Fibroblast of gingiva (primary cell): ENCODE measurements around the gene ZSWIM5.

Experiments
- DNase-seq: peaks from one replicate; pipeline ENCODE4 v3.0.0-alpha.2; 2011; ENCODE audit warnings: low read depth

Gene ZSWIM5

DNA sequence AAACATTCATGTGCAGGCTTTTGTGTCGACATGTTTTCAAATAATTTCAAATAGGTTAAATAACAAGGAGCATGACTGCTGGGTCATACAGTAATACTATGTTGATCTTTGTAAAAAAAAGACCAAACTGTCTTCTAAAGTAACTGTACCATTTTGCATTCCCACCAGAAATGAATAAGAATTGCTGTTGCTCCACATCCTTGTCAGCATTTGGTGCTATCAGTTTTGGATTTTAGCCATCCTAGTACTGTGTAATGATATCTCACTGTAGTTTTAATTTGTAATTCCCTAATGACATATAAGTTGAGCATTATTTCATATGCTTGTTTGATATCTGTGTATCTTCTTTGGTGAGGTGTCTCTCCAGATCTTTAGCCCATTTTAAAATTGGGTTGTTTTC, 182.7 kb downstream of the ZSWIM5 start:
- DNase-seq: no peak

DNA sequence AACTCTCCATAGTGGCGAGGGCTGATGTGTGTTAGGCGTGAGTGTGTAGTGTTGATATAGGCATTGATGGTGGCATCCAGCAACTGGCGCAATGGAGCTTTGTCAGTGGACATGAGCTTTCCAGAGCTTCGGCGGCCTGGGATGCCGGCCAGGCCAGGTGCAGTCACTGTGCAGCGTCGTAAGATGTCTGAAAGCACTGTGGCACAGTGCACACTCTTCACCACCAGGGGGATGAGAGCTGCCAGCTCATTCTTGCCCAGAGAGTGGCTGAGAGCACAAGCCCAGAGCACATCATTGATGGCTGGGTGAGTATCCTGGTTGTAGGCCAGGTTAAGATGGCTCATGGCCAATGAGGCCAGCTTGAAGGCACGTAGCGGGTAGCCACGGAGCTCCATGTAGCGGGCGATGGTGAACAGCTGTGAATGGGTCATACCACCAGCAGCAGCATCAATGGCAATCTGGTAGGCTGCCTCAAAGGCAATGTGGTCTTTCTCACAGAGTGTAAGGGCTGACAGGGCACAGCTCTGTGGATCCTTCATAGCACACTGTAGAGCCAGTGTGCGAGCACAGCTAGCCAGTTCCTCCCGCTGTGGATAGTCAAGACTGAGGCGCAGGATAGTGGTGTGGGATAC, 187.7 kb downstream of the ZSWIM5 start:
- DNase-seq: peak; percentile 42

DNA sequence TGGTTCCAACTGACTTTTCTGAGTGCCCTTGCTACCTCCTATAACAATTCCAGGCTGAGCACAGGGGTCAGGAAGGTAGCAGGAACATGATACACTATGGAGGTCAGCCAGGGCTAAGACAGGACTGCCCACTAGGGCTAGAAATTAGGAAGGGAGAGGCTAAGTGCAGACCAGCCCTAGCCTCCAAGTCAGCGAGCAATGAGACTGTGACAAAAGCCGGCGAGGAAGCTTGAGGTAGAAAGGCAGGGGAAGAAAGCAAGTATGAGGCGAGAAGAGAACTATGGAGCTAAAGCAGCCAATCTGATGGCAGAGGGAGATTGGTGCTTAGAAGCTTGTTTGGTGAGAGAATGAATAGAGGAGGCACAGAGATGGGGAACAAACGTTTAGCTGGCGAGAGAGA, 189.6 kb downstream of the ZSWIM5 start:
- DNase-seq: no peak

DNA sequence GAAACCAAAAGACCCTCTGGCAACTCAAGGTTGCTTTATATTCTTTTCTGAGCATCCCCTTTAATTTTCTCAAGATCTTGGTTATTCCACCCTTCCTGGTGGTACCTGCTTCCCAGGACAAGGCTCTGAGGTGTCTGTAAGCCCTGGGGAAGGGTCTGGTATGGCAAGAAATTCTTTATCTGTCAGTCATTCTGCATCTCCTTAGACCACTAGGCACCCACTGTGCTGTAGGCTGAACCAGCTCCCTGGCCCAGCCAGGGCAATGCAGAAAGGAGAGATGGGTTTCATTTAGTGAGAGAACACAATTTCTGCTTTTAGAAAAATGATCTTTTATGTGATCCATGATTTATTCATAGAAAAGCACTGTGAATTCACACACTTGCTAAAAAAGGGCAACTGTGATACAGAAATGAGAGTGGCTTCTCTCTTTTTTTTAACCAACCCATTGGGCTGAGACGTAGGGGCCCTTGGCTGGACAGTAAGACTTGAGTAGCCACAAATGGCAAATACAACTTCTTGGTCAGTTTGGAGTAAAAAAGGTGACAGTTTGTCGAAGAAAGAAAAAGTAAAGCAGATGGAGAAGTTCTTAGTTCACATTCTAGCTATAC, 190.2 kb downstream of the ZSWIM5 start:
- DNase-seq: no peak

DNA sequence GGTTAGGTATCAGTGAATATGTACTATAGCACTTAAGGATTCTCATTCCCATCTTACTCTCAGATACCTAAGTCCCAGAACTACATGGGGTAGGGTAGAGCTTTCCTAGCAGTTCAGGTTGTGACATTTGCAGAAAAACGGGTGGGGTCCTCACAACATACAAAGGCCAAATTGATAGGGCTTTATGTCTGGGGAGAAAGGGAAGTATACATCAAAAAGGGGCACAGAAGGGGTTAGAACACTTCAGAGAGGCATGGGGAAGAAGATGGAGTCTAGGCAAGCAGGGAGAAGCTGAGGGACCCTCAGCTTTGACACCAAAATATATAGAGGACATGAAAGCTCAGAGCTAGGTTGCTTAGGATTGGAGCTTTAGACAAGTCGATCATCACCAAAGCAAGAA, 190.7 kb downstream of the ZSWIM5 start:
- DNase-seq: no peak

DNA sequence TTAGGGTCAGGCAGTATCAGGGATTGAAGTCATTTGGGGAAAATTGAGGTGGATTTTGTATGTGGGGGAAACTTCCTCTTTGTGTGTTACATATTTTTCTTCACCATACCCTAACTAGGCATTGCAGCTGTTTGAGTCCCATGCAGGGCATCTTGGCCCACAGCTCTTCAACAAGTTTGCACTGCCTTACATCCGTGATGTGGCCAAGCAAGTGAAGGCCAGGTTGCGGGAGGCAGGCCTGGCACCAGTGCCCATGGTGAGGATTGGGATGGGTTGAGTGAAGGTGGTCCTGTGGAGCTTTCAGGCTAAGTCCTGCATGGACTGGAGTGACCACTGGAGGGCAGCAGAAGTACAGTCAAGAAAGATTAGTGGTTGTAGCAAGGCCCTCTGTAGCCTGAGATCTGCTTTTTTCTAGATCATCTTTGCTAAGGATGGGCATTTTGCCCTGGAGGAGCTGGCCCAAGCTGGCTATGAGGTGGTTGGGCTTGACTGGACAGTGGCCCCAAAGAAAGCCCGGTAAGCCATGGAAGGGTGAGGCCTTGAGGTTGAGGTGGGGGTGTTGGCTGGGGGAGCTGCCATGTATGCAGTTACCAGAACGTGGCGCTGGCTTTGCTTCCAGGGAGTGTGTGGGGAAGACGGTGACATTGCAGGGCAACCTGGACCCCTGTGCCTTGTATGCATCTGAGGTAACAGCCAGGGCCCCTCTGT, 191.9 kb downstream of the ZSWIM5 start:
- DNase-seq: peak; percentile 90

DNA sequence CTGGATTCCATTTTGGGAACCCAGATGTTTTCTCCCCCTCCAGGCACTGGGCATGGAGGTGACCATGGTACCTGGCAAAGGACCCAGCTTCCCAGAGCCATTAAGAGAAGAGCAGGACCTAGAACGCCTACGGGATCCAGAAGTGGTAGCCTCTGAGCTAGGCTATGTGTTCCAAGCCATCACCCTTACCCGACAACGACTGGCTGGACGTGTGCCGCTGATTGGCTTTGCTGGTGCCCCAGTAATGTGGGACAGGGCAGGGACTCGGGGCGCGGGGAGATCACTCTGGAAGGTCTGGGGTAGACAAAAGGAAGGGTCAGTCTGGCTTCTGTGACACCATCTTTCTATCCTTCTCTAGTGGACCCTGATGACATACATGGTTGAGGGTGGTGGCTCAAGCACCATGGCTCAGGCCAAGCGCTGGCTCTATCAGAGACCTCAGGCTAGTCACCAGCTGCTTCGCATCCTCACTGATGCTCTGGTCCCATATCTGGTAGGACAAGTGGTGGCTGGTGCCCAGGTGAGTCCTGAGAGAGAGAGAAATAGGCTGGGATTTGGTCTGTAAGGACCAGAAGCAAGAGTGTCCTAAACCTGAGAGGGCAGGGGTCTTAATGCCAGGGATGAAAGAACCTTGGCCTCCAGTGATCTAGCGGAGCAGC, 192.7 kb downstream of the ZSWIM5 start:
- no peak for DNase-seq

DNA sequence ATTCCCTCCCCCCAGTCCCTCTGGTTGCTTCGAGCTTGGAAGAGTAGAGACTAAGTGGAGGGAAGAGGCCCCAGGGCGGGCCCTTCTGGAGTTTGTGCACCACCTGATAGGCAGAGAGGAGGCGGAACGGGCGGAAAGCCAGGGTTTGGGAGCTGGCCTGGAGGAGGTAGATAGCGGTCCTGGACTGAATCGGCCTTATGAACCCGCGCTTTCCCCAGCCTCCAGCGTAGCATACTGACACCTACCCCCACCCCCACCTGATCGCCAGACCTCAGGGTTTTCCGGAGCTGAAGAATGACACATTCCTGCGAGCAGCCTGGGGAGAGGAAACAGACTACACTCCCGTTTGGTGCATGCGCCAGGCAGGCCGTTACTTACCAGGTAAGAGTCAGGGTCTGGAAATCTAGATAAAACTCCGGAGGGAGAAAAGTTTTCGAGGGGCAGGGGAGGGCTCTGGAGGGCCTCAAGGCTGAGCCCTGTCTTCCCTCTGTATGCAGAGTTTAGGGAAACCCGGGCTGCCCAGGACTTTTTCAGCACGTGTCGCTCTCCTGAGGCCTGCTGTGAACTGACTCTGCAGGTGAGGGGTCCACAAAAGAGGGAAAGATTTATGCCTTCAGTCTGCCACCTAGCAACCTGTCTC, 193.6 kb downstream of the ZSWIM5 start:
- peak; percentile 62 for DNase-seq

DNA sequence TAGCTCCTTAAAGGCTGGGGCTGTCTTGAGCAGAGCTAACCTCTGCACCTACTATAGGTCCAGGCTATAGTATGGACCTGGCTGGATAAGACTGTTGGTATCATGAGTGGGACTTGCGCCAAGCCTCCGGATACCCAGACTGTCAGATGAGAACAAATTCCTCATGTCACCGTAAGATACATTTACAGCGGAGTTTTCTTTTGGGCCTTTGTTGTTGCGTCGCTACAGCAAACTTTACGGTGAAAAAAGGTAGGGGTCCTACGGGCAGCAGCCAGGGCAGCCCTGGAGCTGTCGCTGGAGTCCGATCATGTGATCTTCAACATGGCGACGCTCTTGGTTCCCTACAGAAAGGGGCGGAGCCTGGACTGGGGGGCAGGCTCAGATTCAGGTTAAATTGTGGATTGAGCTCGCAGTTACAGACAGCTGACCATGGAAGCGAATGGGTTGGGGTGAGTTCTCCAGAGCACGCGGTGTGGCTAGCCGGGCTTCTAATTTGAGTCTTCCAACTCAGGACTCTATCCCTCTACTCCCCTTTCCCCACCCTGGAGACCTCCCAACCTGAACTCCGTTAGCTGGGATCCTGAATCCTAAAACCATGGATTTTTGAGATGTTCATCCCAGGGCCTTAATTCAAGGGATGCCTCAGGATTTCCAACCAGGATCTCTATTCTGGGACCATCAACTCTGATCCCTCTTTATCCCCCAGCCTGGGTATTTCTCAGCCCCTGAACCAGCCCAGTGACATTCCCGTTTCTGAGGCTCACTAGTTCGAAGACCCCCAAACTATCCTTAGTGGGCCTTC, 194.4 kb downstream of the ZSWIM5 start, which contains the start of gene UROD:
UROD (plus strand) TSS at position 418 of the 802 bp plus-strand sequence; CDS start at position 430, 12 bp downstream.
- DNase-seq: peak; percentile 95

DNA sequence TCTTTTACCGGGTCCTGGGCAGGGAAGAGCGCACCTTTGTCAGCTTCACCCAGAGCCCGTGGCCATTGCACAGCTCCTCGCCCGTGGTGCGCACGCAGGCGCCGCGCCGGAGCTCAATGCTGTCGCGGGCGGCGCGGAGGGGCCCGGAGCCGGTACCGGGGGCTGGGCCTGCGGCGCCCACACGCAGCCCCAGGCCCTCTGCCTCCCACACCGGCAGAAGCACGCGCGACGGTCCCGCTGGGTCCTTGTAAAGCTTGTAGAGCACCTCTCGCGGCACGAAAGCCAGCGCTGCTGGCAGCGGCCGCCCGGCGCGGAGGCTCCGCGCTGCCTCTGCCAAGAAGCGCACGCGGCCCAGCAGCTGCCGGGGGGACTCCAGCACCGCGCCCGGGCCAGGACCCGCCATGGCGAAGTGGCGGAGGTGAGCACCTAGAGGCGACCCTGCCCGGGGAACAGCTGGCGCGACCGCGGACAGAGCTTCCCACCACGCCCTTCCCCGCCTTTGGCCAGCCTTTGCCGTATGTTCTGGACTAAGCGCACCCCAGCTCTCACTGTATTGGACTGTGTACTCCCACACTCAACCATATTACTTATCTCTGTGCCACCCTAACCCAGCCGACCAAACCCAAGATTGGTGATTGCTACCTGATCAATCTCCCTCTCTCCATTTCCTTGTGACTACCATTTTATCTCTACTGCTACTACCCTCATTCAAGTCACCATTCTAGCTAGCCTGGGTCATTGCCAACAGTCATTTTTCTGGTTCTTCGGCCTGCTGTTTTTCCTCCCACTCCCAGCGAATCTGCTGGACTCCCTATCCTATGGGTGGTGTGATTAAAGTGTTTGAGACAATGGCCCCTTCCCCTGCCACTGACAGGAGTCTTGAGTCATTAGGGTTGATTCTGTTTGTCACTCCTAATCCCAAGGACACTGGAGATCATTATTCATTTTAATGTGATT, 195.3 kb downstream of the ZSWIM5 start, which contains the start of gene HECTD3:
HECTD3 (minus strand) TSS at position 470 of the 957 bp plus-strand sequence; CDS start at position 403, 67 bp downstream.
- DNase-seq: peak; percentile 68

DNA sequence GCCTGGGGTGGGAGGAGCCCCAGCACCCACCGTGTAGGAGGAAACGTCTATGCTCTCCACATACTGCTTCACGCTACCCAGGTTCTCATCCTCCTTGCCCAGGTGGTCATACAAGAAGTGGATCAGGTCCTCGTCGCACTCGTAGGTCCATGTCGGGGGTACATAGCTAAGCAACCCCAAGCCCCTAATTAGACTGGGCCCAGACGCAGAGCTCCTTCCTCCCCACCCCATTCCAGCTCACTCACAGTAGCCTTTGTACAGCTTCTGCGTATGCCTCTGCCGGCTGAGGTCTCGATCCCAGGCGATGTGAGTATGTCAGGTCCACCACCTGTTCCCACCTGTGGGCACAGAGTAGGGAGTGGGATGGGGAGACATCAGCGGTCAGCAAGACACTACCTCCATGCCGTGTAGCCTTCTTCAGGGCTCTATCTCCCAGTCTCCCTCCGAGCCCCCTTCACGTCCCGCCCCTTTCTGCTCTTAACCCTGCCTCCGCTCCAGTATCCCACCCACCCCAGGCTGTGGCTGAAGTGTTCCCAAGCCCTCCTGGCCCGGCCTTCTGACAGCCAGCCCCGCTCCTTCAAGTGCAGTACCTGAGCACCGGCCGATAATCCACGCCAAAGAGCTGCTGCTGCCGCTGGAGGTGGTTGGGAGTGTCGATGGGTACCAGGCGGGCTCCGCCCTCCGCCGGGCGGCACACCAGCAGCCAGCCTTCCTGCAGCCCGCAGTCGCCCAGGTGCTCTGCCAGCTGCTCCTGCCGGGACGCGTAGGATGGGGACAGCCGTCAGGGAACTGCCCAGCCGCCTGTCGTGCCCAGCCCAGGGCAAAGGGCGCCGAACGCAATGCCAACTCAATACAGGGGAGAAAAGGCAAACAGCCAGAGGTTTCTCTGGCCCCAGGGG, 196.2 kb downstream of the ZSWIM5 start:
- no peak for DNase-seq

DNA sequence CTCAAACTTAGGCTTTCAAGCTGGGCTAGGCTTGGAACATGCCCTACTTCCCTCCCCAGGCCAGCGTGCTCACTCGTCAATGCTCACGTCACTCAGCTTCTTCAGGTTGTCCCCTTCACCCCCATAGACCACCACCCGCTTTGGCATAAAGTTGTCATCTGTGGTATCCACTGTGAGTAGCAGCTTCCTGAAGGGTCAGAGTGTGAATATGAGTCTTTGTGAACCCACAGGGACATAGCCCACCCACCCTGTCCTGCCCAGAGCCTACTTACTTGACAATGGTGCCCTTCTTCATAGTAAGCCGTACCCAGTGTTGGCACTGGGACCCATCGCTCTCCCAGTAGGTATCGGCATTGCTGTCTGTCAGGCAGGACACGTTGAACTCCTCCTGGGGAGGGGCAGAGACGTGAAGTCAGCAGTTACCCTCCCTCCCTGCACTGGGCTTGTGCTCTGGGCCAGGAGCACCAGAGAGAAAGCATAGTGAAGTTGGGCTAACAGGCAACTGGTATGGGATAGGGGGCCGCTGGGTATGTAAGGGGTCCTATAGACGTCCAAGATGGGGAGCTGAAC, 197.0 kb downstream of the ZSWIM5 start:
- no peak for DNase-seq

DNA sequence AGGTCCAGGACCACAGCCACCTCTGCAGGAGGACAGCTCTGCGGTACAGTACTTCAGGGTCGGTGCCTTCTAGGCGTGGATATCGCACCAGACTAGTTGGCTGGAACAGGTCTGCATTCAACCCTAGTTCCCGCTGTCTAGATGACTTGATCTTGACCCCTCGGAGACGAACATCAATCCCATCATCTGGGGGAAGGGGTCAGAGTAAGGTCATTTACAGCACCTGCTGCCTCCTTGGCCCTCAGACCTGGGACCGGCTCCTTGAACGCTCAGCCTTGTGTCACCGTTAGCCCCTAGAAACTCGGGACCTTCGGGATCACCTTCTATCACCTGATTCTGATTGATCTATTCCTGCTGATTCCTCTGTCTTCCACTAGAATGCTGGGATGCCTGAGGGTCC, 197.9 kb downstream of the ZSWIM5 start:
- no peak for DNase-seq

DNA sequence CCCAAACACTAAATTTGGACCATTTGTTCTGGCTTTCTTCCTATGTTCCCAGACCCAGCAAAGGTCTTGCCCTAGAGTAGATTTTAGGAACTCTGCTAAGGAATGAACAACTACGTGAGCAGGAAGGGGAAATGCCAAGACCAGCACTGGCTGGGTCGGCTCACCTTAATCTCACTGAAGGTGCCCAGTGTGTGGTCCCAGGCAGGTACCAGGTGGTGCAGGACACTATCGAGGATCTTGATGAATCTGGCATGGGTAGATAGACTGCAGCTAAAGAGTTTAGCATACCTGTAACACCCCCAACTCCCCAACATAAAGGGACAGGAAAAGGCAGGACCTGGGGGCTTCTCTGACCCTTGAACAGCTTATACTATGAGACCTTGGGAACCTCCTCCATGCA, 198.3 kb downstream of the ZSWIM5 start:
- DNase-seq: no peak

DNA sequence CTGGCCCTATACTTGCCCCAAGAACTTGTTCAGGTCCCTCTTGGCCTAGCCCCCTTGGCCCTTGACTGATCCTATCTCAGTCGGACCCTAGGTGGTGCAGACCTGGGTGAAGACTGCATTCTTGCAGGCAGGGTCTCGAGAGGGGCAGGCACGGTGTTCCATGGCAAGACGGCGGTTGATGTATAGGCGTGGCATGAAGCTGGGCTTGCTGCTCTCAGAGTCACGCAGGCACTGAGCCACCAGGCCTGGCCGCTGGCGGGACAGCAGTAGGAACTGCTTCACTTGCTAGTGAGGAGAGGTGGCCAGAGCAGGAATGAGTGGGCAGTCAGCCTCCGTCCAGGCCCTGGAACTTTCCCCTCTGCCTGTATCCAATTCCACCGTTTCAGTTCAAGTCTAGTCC, 199.1 kb downstream of the ZSWIM5 start:
- DNase-seq: no peak

DNA sequence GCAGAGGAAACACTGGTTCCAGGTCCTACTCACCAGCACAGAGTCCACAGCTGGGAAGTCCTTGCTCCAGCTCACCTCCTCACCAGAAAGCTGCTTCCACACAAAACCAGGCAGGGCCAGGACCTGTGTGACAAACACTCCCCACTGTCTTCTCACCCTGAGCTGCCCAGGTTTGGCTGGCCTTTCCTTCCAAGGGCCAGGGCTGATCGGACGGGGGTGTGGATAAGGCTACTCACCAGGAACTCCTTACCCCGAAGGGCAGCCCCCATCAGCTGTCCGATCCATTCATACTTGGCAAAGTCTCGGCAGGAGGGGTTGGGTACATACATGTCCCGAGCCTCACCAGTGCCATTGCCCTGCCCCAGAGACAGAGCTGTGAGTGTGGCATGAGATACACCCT, 200.6 kb downstream of the ZSWIM5 start:
- DNase-seq: no peak

DNA sequence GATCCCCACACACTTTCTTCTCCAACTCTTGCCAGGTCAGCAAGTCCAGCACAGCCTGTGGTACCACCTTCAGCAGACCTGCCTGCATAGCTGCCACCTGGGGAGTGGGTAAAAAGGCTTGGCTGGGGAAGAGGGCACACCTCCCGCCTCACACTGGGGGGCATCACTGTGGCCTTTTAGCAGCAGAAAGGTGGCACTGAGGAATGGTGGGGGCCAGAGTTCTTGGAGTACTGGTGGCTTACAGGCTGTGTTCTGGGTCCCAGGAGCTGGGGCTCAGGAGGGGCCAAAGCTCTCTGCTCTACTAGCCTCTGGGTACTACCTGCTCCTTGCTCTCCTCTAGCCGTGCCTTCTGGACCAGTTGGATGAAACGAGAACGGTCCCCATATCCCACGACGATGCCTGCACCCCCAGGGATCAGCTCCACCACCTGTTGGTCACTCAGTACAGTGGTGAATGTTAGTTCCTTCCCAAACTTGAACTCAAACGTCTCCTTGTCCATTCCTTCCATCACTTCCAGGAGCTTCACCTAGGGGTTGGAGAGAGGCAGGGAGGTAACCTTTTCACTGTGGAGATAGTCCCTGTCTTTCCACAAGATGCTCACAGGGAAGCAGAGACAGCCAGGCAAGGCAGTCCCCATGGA, 202.0 kb downstream of the ZSWIM5 start:
- DNase-seq: no peak

DNA sequence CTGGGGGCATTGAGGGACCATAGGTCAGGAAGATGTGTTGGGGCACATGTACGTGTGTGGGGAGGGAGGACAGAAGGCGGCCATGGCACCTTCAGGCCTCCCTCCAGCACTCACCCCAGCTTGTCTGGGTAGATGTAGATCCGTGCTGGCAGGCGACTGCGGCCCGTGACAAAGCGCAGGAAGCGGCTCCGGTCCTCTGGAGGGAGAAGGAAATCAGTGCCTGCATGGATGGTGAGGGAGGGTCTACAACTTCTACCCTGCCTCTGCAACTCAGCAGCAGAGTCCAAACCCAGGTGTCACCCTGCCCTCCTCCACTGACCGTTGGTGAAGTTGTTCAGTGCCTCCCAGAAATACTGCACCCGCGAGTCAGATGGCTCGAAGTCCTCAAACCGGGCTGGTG, 202.7 kb downstream of the ZSWIM5 start:
- DNase-seq: no peak
